Fibroblast of skin of left biceps (primary cell): Measurements from ENCODE around the gene MTCL1.

Source experiments
- DNase-seq, 2 experiments: peaks; one replicate each; pipeline ENCODE4 v3.0.0-alpha.2; 2013; ENCODE audit warnings: low read depth in 2 of 2

MTCL1 gene

DNA sequence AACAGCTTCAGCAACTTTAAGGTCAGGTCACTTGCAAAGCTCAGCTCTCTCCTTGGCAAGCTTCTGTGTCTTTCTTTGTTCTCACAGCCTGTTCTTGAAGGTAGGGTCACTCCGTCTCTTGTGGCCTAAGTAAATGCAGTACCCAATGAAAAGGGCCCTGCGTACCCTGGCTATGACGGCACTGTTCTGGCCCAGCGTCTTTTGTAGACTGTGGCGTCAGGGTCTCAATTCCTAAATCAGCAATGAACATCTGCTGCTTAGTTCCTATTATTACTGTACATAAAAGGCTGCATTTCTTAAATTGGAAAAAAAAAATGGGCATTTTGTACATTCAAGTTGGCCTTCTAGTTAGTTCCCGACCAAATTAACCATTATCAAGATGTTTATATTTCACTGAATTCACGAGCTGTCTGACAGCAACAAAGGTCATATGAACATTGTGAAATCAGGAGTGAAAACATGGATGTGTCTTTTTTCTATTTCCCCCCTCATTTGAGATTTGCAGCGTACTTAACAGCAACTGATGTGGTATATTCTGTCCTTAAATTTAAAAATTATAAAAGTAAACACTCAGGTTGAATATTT is 17.0 kb upstream of the MTCL1 start:
- DNase-seq, result no peak

DNA sequence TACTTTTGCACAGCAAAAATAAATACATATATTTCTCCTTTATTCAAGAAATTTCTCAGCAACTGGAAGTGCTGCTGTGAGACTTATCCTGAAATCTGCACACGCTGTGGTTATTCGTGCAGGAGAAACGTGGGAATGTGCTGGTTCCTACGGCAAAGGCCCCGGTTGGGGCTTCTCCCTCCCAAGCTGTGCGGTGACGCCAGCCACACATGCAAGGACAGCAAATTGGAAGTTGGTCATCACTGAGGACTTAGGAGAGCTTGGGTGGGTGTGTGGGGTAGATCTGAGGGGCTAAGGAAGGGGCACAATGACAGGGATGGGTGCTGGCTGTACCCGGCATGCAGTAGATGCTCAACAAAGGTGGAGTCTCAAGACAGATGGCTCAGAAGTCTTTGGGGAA is 16.5 kb upstream of the MTCL1 start:
- no peak for DNase-seq

DNA sequence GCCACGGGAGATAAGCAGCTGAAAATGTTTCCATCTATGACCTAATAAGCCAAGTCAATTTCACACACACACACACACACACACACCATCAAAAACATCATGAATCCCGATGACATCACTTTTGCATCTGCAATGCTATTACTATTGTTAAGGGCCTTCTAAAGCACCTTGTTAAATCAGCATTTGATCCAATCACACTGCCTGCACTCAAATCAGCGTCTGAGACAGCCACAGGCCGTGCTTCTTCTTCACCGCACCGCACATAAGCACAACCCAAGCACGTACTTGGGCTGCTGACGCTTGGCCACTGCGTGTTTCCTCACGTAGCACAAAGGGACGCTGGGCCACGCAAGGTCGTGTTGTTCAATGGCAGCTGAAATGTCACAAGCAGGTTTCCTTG is 15.8 kb upstream of the MTCL1 start:
- no peak for DNase-seq

DNA sequence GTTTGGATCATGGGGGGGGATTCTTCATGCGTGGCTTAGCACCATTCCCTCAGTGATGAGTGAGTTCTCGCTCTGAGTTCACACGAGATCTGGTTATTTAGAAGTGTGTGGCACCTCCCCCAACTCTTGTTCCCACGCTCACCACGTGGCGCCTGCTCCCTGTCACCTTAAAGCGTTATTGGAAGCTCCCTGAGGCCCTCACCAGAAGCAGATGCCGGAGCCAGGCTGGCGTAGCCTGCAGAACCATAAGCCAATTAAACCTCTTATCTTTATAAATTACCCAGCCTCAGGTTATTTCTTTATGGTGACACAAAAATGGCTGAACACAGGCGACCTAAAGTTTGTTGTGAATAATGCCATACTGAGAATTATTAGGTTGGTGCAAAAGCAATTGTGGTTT is 10.5 kb upstream of the MTCL1 start:
- DNase-seq, result no peak

DNA sequence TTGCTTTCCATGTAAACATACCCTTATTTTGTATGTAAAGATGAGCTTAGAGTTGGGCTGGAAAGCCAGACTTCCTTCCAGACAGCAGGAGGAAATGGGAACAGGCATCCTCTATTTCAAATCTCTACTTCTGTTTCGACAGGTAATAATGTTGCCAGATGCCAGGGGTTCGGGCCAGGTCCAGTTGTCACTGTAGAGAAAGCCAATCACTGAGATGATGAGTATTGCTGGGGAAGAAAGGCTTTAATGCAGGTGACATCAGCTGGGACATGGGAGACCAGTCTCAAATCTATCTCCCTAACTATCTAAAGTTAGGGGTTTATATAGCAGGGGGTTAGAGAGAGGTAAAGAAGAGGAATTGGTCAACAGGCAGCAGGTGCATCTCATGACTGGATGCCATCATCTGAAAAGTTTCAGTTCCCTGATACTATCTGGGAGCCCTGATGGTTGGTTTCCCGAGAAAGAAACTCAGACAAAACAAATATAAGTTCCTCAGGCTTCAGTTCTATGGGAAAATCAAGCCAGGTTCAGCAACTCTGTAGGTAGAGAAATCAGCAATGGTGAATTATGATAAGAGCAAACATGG is 9.3 kb upstream of the MTCL1 start:
- no peak for DNase-seq

DNA sequence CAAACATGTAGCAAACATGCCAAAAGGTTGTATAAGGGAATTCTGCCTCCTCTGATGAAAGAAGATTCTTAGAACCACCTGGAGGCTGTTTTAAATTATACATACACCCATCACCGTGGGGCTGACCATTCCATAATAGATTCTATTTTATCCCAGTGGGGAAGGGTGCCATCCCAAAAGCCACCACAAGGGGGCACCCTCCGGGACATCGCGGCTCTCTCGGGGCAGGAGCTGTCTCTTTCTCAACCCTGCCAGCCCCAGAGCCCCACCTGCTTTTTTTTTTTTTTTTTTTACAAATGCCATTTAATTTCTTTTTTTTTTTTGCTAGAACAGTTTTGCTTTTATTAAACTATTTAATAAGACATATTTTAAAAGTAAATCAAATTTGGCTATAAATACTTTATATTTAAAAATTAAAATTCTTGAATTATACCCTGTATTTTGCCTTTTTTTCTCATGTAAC is 8.6 kb upstream of the MTCL1 start:
- DNase-seq, result peak in 1 of 2 experiments; percentile 51

DNA sequence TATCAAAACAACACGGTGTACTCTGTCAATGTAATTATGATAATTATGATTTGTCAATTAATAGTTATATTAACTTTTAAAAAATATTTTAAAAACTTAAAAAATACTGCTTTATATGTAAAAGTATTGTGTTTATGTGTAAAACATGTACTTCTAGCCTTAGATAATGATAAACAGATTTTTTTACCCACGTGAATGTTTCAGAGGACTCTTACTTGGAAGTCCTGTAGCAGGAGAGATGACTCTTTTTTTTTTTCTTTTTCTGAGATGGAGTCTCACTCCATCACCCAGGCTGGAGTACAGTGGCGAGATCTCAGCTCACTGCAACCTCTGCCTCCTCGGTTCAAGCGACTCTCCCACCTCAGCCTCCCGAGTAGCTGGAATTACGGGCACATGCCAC is 6.2 kb upstream of the MTCL1 start:
- no peak for DNase-seq

DNA sequence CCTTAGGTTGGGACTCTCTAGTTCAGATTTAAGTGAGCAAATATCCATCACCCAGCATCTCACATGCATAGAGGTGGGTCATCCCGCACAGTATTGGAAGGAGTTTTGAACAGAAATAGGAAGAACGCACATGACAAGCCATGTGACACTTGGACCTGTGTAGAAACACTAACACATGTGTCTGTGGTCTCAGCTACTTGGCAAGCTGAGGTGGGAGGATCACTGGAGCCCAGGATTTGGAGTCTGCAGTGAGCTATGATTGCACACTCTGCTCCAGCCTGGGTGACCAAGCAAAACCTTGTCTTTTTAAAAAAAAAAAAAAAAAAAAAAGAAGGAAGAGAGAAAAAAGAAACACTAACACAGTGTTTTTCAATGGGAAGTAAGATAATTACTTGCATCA is 5.4 kb upstream of the MTCL1 start:
- no peak for DNase-seq

DNA sequence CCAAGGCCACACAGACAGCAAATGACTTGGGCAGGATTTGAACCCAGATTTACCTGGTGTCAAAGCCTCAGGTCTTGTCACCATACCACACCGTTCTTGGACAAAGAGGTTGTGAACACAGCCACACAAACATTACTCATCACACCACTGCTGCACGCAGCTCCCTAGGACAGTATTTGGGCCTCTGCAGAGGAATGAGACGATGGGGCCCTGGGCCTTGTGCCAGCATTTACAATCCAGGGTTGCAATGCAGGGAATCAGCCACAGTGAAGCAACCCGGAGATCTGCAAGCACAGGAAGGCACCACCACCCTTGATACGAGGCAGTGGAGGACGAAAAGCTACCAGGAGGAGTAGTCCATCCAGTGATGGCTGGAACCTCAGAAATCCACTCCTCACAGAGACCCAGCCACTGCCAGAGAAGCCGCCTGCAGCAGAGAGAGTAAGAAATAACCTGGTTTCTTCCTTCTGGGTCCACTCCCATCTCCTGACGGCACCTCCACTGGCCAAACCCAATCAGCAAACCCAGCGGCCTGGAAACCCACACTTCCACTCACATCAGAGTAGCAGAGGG is 3.7 kb upstream of the MTCL1 start:
- DNase-seq, result peak; percentile 81 to 82

DNA sequence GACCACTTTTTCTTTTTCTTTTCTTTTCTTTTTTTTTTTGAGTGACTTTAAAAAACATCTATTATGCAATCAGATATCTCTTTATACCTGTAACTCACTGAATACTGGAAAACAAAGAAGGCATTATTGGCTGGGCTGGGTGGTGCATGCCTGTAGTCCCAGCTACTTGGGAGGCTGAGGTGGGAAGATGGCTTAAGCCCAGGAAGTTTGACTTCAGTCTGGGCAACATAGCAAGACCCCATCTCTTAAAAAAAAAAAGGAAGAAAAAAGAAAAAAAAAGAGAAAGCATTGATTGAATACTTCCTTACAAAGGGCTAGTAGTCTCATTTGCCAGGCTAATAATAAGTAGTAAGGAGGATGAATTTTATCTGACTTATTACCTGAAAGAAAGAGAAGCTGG is 2.7 kb upstream of the MTCL1 start:
- no peak for DNase-seq

DNA sequence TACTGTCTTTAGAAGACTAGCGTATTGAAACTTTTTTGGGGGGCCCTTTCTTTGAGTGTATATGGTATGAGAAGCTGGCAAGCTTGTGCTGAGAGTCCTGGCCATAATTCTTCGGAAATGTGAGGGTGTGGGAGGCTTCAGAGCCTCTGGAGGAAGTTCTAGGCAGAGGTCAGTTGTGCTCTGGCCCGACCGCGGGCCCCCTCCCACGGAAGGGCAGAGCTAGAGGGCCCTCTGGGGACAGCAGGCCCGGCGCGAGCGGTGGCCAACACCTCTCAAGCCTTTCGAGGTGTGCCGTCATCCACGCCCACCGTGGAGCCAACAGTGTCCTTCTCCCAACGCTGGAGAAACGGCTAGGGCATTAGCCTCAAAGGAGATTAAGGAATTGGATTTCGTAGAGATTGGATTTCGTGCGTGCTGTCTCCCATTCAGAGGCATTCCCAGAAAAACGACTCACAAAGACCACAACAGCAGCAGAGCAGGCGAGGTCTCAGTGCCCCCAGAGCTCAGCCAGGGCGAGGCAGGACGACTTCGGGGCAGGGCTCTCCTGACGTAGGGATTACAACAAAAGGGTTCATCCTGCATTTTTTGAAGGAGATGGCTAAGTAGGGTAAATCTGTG is 2.2 kb upstream of the MTCL1 start:
- DNase-seq, result no peak

DNA sequence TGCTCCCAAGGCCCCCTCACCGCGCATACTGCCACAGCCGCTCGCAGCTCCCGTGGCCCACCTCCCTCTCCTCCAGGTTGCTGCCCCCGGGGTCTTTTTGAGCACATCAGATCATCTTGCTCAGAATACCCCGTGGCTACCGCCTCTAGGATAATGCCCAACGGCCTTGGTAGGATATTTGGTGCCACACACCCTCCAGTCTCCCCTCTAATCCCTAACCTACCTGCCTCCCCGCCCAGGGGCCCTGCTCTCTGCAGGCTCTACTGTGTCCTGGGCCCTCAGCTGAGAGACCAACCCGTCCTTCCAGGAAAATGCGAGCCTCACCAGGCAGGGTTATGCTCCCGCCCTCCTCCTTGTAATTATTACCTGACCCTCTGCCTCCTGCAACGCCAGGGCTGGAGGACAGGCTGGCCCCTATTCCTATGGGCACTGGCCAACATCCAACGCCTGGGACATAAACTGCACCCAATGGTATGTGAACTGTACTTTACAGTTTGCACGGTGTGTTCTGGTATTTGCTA is 1.5 kb upstream of the MTCL1 start:
- DNase-seq, result no peak

DNA sequence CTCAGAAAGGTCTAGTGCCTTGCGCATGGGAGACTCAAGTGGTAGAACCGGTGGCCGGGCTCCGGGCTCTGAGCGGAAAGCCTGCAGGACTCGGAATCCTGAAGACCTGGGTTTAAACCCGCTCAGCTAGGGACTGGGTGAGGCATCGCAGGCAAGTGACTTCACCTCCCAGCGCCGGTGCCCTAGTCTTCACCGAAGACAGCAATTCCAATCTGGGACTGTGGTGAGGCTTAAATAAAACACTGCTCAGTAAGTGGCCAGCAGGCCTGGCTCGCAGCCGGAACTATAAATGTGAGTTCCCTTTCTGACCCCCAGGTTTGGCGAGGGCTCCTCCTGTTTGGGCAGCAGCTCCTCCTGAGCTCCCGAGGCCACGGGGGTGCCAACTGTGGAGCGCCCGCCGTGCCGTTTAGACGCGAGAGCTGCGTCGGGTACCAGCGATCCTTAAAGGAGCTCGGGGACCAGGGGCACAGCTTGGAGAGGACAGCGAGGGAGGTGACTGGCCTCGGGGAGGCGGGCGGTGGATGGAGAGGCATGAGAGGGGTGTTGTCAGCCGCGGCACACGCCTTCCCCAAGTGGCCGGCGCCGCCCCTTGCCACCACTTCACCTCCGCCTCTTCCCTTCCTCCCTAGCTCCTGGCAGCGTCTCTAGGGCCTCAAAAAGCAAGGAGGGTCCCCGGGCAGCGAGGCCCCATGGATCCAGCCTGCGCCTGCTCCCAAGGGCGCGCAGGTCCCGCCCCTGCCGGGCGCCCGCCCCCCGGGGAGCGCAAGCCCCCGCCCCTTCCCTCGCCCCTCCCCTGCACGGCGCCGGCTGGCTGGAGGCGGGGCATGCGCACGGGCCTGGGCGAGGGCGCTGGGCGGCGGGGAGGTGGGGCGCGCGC is 757 bp upstream of the MTCL1 start:
- DNase-seq, result peak; percentile 81 to 86

DNA sequence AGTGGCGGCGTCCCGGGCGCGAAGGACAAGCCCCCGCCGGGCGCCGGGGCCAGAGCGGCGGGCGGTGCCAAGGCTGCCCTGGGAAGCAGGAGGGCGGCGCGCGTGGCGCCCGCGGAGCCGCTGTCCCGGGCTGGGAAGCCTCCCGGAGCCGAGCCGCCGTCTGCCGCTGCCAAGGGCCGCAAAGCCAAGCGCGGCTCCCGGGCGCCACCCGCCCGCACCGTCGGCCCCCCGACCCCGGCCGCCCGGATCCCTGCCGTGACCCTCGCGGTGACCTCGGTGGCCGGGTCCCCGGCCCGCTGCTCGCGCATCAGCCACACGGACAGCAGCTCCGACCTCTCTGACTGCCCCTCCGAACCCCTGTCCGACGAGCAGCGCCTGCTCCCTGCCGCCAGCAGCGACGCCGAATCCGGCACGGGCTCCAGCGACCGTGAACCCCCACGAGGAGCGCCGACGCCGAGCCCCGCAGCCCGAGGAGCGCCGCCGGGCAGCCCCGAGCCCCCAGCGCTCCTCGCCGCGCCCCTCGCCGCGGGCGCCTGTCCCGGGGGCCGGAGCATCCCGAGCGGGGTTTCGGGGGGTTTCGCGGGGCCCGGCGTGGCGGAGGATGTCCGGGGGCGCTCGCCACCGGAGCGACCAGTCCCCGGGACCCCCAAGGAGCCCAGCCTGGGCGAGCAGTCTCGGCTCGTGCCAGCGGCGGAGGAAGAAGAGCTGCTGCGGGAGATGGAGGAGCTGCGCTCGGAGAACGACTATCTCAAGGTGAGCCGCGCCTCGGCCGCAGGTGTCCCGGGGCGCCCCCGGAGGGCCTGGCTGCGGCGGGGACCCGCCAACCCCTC is 820 bp downstream of the MTCL1 start:
- no peak for DNase-seq

DNA sequence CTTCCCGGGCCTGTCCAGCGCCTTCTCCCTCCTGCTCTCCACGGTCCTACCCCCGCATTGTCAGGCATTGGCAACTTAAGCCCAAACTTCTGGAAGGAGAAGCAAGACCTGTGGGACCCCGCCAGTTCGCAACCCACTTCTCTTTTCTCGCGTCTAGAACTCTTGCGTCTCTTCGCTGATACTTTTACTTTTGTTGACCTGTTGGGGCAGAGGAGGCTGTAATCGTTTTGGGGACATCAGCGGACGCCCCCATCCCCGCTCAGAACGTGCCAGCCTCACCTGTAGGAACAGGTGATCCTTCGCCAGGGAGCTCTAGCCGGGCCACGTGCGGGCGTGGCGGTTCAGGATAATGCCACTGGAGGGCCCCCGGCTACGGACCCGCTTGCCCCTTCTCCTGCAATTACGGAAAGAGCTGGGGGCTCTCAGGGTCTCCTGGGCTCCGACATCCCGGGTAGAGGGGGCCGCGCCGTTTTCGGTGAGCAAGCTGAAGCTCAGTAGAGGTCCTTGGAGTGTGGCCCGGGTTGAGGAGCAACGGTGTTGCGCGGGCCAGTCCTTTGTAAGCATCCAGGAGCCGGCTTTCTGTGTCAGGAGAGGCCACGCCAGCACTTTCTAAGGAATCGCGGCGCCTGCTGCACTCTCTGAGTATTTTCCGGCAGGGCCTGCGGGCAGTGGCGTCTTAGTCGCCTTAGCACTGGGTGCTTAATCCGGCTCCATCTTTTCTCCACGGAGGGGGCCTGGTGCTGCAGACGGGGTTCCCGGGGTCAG is 1.6 kb downstream of the MTCL1 start:
- DNase-seq, result no peak

DNA sequence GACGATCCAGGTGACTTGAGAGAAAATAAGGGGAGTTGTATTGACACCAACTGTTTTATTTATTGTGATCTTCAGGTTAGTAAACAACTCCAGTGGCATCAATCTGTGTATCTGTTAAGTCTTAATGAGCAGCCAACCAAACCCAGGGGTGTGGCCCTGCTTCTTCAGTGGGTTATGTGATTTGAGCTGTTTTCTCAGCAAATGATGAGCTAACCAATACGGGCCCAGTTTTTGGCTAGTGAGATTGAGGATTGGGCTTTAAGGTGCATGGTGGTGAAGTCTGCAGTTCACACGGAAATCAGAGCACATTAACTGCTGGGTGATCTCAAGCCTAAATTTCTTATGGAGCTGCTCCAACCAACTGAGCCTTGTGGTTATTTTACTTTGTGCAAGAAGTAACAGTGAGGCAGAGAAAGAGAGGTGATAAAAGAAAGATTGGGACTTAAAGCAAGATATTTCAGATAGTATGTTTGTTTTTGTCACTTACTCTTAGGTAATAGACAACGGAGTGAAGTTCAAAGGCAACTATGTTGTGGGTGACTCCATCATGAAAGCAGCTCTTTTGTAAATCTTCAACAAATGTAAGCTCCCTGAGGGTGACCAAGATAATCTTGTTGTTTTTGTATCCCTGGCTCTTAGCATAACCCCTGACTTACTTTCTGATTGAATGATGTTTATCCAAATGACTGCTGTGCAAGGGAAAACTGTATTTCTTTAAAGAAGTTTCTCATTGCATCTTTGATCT is 2.4 kb downstream of the MTCL1 start:
- DNase-seq, result no peak

DNA sequence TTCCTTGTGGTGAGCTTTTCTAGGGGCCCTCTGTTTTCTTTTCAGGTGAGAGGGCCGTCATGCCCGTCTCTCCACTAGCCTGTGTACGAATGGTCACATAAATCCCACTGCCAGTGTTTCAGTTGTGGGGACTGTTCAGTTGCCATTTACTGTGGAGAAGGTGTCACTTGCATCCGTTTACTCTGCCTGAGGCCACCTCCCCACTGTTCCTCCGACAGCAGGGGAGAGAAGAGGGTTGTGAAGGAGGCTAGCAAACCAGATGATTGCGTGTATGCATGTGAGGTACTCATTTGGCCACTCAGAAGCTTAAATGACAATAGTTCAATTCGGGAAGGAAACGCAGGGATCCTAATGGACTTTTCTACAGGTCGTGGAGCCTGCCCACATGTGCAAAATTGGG is 3.3 kb downstream of the MTCL1 start:
- DNase-seq, result no peak

DNA sequence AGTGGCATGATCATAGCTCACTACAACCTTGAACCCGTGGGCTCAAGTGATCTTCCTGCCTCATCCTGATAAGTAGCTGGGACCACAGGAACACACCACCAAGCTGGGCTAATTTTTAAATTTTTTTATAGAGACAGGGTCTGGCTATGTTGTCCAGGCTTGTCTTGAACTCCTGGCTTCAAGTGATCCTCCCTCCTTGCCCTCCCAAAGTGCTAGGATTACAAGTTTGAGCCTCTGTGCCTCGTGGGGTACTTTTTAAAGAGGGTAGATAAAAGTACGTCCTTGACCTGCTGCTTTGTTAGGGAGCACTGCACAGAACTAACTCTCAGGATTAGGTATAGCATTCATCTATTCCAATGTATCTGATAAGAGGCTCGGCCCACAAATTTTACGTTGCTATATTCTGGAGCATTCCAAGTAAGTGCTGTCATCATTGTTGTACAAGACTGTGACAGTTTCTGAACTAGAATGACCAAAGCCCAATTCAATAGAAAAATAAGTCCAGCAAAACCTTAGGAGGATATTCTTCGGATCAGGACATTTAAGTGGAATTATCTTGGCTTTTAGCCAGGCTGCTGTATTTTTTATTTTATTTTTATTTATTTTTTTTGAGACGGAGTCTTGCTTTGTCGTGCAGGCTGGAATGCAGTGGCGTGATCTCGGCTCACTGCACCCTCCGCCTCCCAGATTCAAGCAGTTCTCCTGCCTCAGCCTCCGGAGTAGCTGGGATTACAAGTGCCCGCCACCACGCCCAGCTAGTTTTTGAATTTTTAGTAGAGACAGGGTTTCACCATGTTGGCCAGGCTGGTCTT is 4.1 kb downstream of the MTCL1 start:
- DNase-seq, result no peak

DNA sequence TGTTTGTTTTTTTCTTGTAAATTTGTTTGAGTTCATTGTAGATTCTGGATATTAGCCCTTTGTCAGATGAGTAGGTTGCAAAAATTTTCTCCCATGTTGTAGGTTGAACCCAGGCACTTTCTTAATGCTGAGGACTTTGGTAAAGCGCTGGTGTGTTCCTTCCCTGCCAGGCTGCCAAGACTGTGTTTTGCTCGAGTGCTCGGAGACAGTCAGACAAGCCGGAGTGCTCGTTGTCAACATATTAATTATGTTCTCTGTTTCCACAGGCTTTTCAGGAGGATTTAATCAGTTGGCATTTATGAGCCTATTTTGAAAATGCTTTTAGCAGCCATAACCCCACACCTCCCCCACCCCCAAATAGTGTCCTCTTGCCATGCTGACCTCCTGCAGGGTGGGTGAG is 6.4 kb downstream of the MTCL1 start:
- no peak for DNase-seq
